ENCODE data around the gene CDK14.
"Not testable (repeated sequence)": the region's sequence is repeated elsewhere in the genome, so short reads cannot be mapped to it uniquely, and the experiment has no call there.

CDK14 gene

DNA sequence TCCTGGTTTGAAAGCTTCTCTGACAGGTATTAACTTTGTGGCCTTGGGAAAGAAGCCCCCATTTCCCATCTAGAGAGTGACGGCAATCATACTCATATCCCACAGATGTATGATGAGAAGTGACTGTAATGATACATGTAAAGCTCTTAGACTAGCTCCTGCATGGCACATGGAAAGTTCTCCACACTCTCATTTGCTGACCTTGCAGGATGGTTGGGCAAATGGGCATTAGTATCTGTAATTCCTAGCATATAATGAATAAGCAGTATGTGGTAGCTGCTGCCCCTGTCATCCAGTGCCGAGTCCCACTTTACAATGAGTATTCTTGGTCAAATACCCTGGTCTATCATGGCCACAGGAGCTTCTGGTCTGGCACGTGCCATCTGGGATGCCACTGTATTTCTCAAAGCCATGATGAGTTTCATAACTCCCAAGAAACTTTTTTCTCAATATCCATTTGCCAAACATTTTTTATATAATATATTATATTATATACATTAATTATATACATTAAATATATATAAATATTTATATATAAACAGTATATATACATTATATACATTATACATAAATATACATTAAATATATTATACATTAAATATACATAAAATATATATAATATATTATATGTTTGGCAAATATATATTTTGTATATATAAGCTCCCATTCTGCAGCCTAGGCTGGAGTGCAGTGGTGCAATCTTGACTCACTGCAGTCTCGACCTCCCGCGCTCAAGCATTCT is 561.6 kb downstream of the CDK14 start:
- no peak for DNase-seq (ENCODE audit: low read depth)

DNA sequence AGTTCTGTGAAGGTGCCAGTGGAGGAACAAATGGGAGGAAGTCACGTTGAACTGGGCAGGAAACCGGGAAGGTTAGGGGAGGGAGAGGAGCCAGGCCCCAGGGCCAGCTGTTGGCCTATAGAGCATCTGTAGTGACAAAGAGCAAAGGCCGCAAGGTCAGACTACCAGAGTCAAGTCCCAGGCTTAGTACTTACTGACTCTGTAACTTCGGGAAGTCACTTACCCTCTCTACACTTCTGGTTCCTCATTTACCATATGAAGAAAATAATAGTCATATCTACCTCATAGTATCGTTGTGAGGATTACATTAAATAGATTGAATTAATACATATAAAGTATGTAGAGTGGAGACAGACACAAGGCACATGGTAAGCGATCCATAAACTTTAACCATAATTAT is 566.3 kb downstream of the CDK14 start:
- no peak for DNase-seq (ENCODE audit: low read depth)

DNA sequence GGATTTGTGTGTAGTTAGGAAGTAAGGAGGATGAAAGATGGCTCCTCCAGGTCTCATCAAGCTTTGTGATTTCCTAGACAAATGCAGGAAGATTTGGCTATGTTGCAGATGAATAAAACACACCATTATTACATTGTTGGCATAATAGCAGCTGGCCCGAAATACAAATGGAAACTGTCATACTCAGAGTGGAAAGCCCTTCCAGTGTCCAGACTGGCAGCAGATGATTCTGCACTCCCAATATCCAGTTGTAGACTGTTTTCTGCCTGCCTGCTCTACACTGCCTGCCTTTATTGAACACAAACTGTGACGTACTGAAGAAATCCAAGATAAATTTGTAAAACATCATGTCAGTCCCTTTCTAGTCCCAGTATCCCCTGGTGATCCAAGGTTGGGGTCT is 568.4 kb downstream of the CDK14 start:
- DNase-seq (ENCODE audit: low read depth): no peak

DNA sequence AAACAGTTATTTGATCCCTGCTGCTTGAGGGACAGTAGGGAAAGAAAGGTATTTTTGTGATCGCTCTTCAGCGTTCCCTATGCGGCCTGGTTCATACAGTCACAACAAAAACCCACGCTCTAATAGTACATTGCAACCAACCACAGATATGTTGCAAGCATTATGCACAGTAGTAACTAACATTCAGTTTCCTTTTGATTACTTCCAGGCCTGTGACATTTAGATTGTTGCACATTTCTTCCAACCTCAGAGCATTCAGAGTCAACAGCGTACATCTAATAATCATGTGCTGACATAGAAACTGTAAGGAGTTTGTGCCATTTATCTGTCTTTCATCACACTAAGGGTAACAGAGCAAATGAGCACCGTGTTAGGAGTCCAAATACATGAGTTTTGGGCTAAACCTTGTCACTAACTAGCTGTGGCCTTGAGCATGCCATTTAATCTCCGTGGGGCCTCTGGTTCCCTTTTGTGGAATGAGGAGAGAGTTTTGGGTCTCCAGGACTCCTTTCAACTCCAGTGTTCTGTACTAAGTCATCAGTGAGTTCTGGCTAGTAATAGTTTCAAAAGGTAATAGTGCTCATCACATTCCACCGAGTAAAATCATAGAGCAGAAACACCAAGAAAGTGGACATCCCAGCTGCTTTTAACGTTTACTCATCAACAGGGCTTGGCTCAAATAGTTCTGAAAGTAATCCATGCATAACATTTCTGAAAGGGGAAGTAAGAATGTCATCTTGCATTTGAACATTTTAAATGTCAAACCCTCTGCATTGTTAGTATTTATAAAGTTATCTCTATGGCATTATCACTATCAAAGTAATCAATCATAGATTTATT is 569.1 kb downstream of the CDK14 start:
- DNase-seq (ENCODE audit: low read depth): no peak

DNA sequence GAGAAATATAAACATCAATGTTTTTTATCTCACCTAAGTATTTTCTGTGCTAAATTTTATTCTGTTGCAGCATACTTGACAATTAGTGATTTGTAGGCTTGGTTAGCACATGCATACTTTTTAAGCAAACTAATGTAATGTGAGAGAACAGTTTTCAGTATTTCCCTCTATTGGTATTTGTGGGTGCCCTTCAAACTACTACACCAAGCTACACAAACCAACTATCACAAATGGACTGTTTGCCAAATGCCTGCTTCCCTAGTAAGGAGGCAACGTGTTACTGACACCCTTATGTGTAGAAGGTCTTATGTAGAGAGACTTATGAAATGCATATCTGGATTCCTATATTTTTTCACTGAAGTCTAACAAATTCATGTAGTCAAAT is 569.7 kb downstream of the CDK14 start:
- DNase-seq (ENCODE audit: low read depth): no peak

DNA sequence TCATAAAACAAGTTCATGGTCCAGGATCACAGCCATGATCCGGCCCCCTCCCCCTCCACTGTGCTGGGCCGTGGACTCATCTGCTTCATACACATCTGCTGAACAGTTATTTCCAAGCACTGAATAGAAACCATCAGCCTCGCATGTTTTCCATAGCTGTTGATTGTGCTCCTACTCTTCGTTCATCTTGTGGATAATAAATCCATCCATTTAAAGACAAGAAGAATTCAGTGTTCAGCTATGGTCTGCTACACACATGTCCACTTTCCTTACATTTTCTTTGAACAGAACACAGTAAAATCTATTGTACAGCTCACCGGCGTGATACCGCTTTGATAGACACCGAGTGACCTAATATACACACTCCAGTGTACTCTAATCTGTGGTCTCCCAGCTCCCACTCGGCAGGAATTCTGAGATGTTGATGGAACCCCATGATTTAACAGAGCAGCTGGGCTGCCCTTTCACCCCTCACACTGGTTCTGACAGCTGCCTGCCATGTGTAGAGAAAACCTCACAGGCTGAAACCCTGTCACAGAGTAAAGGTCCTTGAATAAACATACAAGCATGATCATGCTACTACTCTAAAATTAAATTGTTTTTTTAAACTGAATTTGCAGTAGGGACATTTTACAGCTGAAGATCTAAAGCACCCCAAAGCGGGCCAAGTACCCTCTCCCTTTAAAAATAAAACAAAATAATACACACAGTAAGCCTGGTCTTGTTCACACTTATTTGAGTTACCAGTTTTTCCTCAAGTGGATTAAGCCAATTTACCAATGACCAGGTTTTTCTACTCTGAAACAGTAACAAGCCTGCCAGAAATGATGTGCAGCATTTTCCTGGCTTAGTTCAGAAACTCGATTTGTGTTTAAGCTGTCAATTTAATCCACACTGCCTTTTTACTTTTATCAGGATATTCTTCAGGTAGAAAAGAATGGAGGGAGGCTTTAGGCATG is 573.0 kb downstream of the CDK14 start:
- no peak for DNase-seq (ENCODE audit: low read depth)

DNA sequence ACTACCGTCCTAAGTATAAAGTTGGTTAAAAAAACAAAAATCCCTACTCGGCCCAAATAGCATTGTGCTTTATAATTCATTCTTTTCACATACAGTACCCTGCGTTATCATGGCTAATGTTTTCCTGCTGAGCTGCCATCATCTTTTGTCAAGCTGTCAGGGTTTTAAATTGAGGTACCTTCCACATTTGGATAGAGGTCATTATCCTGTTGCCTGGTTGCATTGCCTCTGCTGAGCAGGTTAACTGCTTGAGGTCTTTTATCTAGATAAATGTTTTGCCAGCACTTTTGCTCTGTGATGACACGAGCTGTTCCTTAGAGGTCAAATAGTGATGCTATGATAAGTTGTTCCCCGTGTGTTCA is 573.7 kb downstream of the CDK14 start:
- no peak for DNase-seq (ENCODE audit: low read depth)

DNA sequence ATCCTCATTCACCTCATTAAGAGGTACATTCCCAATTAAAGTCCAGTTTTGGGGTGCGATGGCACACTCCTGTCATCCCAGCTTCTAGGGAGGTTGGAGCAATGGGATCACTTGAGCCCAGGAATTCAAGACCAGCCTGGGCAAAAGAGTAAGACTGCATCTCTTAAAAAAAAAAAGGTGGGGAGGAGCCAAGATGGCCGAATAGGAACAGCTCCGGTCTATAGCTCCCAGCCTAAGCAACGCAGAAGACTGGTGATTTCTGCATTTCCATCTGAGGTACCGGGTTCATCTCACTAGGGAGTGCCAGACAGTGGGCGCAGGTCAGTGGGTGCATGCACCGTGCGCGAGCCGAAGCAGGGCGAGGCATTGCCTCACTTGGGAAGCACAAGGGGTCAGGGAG is 577.1 kb downstream of the CDK14 start:
- DNase-seq (ENCODE audit: low read depth): not testable (repeated sequence)

DNA sequence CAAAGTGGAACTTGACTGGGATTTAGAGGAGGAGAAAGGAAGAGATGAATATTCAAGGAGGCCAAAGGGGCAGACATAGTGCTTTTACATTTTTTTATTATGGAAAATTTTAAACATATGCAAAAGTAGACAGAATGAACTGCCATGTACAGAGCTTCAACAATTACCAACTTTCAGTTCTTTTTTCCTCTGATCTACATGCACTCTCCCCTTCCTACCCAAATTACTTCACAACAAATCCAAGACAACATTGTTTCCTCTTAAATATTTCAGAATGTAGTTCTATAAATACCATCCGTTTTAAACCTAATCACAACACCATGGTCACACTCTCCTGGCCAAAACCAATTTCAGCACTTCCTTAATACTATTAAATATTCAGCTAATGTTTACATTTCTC is 584.6 kb downstream of the CDK14 start:
- no peak for DNase-seq (ENCODE audit: low read depth)

DNA sequence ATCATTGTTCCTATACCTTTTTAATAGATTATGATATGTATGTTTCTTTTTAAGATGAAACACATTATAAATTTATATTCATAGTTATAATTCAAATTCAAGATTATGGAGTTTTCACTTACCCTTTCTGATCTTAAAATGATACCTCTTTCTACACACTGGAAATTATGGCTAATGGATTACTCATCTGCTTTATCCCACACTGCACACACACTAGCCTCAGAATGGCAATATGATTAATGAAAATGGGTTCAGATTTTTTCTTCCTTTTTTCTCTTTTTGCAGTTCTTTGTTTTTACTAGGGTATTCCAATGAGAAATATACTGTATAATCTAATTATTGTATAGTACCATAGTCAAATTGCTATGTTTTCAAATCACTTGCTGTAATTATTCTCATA is 585.8 kb downstream of the CDK14 start:
- no peak for DNase-seq (ENCODE audit: low read depth)

DNA sequence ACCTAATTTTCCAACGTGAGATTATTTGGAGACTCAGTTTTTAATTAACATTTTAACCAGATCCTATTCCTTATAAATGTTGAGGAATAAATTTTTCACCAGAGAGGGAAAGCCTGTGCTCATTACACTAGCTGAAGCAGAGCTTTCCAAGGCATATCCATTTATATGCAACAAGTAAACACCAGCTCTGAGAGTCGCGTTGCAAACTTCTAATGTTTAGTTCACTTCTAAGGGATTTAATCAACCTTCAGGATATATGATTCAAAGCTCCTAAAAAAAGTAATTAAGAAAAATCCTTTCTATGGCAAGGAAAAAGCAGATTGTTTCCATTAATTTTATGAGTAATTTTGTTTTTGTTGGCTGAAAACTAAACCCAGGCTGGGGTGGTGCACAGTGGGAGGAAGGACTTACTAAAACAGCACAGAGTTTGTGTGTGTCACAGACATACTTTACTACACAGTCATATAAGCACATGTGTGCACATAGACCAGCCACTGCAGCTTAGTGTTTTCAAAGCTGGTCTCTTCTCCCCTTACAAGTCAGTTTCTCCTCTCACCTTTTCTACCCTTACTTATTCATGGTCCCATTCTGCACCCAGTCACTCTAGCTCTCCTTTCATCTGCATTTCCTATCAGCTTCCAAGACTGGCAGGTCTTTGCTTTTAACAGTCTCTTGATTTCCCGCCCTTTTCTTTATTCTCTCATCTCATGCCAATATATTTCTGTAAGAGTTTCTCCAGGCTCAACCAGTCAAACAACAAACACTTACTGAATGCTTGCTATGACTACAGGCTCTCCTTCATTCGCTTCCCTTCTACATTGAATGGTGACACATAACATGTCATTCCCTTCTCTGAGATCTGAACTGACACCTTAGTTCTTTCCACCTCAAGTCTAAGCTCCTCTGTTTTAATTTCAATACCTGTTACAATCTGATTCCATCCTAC is 587.0 kb downstream of the CDK14 start:
- no peak for DNase-seq (ENCODE audit: low read depth)

DNA sequence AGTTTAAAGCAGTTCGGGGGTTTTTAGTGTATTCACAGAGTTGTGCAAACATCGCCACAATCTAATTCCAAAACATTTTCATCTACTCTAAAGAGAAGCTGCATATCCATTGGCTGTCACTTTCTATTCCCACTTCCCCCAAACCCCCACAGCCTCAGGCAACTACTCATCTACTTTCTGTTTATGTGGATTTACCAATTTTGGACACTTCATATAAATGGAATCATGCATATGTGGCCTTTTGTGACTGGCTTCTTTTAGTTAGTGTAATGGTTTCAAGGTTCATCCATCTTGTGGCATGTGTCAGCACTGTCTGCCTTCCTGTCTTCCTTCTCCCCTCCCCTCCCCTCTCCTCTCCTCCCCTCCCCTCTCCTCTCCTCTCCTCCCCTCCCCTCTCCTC is 589.6 kb downstream of the CDK14 start:
- no peak for DNase-seq (ENCODE audit: low read depth)

DNA sequence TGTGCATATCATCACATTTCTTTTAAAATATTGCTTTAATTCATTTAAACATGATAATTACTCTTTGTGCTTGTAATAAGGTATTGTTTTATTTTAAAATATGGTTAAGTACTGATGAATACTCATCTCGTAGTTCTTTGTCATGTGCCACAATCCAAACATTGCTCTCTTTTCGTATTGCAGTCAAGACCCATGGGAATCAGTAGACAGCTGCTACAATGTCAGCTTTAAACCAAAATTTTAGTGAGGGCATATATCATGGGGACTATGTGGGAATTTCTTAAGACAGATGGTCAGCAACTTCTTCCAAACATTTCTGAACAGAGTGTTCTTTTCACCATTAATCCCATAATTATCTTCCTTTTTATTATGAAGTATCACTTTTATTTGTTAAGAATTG is 590.9 kb downstream of the CDK14 start:
- DNase-seq (ENCODE audit: low read depth): no peak

DNA sequence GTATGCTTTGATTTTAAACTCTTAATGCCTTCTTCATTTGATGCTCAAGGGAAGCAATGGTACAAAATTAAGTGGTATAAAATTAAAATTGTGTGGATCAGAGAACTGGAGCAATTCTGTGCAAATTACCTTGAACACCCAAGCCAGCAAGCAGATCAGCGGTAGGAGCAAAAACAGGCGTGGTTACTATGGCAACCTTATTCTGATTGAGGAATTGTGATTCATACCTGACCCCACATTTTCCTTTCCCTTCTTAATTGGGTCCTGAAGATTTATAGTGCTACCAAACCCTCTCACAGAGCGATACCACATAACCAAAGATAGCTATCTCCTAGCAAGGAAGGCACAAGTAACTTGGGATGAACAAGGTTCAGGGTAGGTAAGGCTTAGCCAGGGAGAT is 595.6 kb downstream of the CDK14 start:
- DNase-seq (ENCODE audit: low read depth): no peak

DNA sequence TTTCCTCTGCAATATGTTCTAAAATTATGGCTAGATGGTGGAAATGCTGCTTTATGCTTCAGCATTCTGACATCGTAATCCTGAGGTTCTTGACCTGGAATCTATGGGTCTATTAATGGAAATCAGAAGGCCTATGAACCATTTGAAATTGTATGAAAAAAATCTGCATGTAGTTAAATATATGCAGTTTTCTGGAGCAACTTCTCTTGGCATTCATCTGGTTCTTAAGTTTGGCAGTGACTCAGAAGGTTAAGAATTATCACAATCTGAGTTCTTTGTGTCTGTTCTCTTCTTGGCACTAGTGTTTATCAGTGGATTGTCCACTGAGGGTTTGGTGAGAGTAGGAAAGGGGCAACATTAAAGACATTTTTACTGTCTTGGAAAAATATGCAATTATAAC is 597.0 kb downstream of the CDK14 start:
- no peak for DNase-seq (ENCODE audit: low read depth)

DNA sequence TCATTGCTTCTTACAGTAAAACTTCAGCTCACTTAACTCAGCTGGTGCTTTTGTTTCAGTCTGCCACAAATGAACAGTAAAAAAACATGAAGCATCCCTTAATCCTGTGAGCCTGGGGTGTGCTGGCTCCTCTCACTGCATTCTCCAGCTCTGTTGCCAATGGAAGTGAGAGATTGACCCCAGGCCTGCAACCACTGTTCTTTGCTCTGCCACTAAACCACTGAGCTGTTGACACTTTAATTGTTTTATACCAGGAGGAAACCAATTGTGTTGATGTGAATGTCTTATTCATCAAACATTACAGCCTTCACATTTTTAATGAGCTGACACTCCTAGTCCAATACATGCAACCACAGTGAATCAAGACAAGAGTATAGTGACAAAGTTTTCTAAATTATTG is 598.7 kb downstream of the CDK14 start:
- no peak for DNase-seq (ENCODE audit: low read depth)

DNA sequence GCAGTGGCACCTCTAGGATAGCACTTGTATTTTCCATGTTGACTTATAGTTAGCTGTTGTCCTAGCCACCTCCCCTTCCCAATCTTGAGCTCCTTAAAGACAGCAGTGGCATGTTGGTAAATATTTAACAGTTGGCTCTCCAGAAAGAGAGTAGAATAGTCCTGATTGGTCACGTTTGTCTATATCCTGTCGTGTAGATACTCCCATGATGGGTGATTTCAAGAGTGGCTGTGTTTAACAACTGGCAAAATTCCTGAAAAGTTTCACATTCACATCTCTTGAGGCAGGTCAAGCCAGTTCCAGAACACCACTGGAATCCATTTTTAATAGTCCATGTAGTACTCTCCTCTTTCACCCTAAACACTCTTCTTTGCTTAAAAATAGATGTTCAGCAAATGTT is 599.9 kb downstream of the CDK14 start:
- DNase-seq (ENCODE audit: low read depth): no peak

DNA sequence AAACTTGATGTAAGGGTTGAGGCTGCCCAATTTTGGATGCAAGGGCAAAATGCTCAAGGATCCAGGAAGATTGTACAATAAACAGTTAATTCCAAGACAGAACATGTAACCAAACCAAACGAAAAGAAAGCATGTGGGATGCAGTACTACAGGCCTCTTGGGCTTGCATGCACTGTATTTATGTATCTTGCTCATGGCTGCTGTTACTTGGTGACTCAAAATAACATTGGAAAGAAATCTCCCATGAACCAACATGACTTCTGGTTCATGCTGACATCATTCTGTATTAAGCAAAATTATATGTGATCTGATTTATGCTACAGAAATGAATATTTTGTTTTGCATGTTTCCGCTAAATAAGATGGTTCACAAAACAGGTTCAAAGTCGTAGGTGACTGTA is 602.2 kb downstream of the CDK14 start:
- no peak for DNase-seq (ENCODE audit: low read depth)

DNA sequence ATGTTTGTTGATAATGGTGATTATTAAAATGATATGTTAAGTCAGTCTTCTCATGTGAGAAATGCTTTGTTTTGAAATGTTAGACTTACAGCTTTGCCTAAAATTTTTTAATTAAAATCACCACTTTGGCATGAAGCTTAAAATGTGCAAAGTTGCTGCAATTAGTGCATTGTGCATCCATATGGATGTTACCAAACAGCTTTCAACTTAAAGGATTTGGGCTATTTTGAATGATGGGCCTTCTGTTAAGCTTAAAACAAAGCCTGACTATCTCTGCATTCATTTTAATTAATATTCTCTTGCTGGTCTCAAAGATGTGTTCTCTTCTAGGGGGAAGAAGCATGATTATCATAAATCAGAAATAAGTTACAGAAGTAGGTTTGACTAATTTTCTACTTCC is 603.5 kb downstream of the CDK14 start:
- DNase-seq (ENCODE audit: low read depth): no peak

DNA sequence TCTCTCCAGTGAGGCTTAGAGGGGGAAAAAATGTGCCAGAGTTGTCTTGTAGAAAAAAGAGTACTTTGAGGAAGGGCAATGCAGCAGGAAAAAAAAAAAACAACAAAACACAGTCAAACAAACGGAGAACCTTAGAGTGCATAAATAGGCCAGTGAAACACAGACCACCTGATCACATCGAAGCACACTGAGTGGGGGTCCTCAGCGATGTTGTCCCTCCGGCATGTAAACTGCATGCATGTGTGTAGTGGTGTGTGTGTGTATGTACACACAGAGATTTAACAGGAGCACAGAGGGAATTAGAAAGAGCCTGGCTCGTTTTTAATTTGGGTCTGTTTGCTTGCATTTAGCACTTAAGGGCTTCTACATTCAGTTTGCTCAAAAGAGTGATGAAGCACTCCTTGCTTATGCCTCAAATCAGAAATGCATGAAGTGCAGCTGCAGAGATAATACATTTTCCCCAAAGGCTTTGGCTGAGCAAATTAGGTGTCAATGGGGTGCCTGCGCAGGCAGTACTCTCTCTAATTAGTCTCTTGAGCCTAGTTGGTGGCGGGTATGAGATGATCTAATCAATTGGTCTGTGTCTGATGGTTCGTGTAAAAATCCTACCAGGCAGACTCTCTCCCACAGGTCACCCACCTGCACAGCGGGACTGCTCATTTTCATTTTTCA is 605.5 kb downstream of the CDK14 start:
- DNase-seq (ENCODE audit: low read depth): no peak

All from stimulated activated CD8-positive, alpha-beta memory T cell treated with anti-CD3 and anti-CD28 coated beads, Interleukin-7, amount 100 ng/mL, for 24 hours (primary cell).